PFSK-1 (cell line): Measurements from ENCODE around the gene FRMPD4.

Experiments
- FOXP2 ChIP-seq: optimal IDR thresholded peaks from 2 replicates; pipeline ENCODE3; 2011; ENCODE audit warnings: borderline replicate concordance, control low read depth, inconsistent platforms; ENCODE audit not compliant: insufficient read depth; ENCODE audit errors: extremely low read length, extremely low read depth
- POLR2AphosphoS5 ChIP-seq: IDR thresholded peaks from 2 replicates; pipeline ENCODE4 v1.6.1; 2012; ENCODE audit warnings: low read depth, mild to moderate bottlenecking, control low read depth, low read length, moderate library complexity
- SIN3A ChIP-seq: IDR thresholded peaks from 2 replicates; pipeline ENCODE4 v1.6.1; 2012; ENCODE audit warnings: mild to moderate bottlenecking, low read length, moderate library complexity, borderline replicate concordance; ENCODE audit not compliant: insufficient read depth
- TAF1 ChIP-seq: IDR thresholded peaks from 2 replicates; pipeline ENCODE4 v1.6.1; 2012; ENCODE audit warnings: low read length, control low read depth, borderline replicate concordance; ENCODE audit not compliant: insufficient read depth
- TF ChIP-seq, protein P1 (sequence below), 2 experiments: IDR thresholded peaks; 2 replicates each; pipeline versions ENCODE4 v1.6.1 to v1.8.0; 2011 to 2012; ENCODE audit warnings: low read depth in 2 of 2, low read length in 2 of 2, control low read depth in 1 of 2, inconsistent platforms in 1 of 2, mild to moderate bottlenecking in 1 of 2, moderate library complexity in 1 of 2; ENCODE audit not compliant: insufficient read depth in 1 of 2

The FRMPD4 gene

DNA sequence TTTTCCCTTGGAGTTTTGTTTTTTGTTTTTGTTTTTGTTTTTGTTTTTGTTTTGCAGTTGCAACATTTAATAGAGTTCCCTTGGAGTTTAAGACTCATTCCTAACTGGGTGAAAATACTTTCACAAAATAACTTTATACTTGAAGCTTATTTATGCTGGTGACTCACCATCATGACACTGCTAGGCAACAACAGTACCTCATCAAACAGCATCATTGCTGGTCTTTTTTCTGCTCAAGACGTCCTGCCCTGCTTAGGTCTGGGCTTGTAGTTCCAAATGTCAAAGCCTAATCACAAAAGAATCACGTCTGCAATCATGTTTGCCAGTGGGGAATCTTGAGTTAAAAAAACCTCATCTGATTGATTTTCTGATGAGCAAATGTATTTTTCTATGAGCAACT lies 547.3 kb downstream of the FRMPD4 start:
- TF ChIP-seq FOXP2 (no peak), SIN3A (no peak), TAF1 (no peak), POLR2AphosphoS5 (no peak)
- TF ChIP-seq, protein P1, sequence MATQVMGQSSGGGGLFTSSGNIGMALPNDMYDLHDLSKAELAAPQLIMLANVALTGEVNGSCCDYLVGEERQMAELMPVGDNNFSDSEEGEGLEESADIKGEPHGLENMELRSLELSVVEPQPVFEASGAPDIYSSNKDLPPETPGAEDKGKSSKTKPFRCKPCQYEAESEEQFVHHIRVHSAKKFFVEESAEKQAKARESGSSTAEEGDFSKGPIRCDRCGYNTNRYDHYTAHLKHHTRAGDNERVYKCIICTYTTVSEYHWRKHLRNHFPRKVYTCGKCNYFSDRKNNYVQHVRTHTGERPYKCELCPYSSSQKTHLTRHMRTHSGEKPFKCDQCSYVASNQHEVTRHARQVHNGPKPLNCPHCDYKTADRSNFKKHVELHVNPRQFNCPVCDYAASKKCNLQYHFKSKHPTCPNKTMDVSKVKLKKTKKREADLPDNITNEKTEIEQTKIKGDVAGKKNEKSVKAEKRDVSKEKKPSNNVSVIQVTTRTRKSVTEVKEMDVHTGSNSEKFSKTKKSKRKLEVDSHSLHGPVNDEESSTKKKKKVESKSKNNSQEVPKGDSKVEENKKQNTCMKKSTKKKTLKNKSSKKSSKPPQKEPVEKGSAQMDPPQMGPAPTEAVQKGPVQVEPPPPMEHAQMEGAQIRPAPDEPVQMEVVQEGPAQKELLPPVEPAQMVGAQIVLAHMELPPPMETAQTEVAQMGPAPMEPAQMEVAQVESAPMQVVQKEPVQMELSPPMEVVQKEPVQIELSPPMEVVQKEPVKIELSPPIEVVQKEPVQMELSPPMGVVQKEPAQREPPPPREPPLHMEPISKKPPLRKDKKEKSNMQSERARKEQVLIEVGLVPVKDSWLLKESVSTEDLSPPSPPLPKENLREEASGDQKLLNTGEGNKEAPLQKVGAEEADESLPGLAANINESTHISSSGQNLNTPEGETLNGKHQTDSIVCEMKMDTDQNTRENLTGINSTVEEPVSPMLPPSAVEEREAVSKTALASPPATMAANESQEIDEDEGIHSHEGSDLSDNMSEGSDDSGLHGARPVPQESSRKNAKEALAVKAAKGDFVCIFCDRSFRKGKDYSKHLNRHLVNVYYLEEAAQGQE (IDR thresholded peaks at IDR 0.05; ENCODE audit: insufficient read depth in 1 of 2, low read depth in 2 of 2, low read length in 2 of 2) = no peak

DNA sequence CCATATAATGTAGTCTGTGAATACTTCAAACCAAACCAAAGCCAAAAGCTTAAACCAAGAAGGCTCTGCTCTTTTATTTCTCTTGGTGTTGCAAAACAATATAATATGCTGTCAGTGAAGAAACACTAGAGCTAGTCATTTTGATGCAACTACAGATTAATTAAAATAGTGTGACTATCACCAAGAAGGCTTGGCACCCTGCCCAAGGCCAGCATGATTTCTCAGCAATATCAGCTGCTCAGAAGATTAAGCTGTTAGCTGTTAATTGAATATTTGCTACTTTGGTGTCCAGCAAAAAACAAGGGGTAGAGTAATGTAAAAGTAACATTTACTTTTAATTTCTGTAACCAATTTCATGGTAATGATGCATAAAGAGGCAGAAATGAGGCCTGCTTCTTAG lies 548.1 kb downstream of the FRMPD4 start:
- TF ChIP-seq FOXP2 (no peak), POLR2AphosphoS5 (no peak), TAF1 (no peak), SIN3A (no peak)
- TF ChIP-seq, protein P1 (IDR thresholded peaks at IDR 0.05; ENCODE audit: insufficient read depth in 1 of 2, low read depth in 2 of 2, low read length in 2 of 2) = no peak

DNA sequence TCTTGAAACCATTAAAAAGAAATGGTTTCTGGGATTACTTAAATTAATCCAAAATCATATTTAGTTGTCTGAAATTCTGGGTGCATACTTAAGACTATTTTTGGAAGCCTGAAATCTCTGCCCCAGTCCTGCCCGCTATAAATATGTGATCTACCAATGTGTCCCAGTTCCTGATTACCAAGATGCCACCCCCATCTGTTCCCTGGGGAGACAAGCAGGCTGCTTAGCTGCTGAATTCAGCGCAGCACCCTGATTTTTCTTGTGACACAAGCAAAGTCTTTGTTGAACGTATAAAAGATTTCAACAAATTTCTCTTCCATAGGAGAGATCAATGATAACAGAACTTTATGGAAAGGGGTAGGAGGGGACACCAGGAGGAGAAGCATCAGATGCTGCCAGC lies 552.4 kb downstream of the FRMPD4 start:
- TF ChIP-seq, protein P1 (IDR thresholded peaks at IDR 0.05; ENCODE audit: insufficient read depth in 1 of 2, low read depth in 2 of 2, low read length in 2 of 2) = no peak

DNA sequence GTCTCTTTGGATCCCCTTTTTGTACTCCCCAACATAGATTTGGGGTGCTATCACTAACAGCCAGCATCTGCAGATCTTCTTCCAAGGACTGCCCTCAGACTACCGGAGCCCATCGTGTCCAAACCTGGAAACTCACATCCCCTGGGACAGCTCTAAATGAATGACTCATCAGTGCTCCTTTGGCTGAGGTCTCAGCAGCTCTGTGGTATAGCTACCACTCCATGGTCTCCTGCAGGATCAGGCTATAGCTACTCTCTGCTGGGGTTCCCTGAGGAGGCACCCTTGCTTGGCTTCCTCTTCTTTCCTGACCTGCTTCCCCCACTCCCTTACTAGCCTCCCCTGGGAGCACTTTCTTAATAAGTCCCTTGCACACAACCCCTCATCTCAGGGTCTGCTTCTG lies 555.5 kb downstream of the FRMPD4 start:
- TF ChIP-seq TAF1 (no peak), POLR2AphosphoS5 (no peak), SIN3A (no peak), FOXP2 (no peak)
- TF ChIP-seq, protein P1 (IDR thresholded peaks at IDR 0.05; ENCODE audit: insufficient read depth in 1 of 2, low read depth in 2 of 2, low read length in 2 of 2) = no peak

DNA sequence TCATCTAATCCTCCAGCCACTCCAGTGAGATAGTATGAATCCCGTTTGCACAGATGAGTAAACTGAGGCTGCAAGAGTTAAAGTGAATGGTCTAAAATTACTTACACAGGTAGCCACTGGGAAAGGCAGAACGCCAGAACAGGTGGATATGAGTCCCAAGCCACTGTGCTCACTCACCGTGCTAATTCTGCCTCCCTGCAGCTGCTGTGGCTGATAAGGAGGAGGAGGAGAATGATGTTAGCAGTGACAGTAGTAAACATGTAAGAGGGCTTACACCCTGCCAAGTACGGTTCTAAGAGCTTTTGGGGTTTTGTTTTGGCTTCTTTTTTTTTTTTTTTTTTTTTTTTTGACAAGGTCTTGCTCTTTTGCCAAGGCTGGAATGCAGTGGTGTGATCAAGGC lies 562.5 kb downstream of the FRMPD4 start:
- TF ChIP-seq SIN3A (no peak), POLR2AphosphoS5 (no peak), FOXP2 (no peak), TAF1 (no peak)
- TF ChIP-seq, protein P1 (IDR thresholded peaks at IDR 0.05; ENCODE audit: insufficient read depth in 1 of 2, low read depth in 2 of 2, low read length in 2 of 2) = no peak
